ENCODE results near the gene DHRS3.

The DHRS3 gene

GRCh38 chr1:12552951-12553921 lies 64.8 kb downstream of the DHRS3 start:
- DNase-seq (ENCODE audit: low spot score): no peak

- no peak for DNase-seq (ENCODE audit: low spot score)
These were observed 65.7 kb downstream of the DHRS3 start for GRCh38 chr1:12552111-12552888.

DNA sequence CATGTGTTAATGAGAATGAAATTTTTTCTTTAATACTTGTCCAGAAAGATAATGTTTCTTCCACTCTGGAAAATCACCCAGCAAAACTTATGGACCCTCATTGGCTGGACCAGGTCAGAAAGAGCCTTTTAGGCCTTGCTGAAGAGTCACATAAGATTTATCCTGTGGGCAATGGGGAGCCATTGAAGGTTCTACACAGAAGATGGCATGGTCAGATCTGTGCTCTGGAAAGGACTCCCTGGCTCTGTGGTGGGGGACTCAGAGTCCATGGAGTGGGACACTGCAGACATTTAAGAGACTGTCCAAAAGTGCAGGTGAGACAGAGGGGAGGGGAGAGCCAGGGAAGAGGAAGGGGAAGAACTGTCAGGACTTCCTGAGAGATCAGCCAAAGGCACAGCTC lies 66.4 kb downstream of the DHRS3 start:
- DNase-seq (ENCODE audit: low spot score): no peak

DNA sequence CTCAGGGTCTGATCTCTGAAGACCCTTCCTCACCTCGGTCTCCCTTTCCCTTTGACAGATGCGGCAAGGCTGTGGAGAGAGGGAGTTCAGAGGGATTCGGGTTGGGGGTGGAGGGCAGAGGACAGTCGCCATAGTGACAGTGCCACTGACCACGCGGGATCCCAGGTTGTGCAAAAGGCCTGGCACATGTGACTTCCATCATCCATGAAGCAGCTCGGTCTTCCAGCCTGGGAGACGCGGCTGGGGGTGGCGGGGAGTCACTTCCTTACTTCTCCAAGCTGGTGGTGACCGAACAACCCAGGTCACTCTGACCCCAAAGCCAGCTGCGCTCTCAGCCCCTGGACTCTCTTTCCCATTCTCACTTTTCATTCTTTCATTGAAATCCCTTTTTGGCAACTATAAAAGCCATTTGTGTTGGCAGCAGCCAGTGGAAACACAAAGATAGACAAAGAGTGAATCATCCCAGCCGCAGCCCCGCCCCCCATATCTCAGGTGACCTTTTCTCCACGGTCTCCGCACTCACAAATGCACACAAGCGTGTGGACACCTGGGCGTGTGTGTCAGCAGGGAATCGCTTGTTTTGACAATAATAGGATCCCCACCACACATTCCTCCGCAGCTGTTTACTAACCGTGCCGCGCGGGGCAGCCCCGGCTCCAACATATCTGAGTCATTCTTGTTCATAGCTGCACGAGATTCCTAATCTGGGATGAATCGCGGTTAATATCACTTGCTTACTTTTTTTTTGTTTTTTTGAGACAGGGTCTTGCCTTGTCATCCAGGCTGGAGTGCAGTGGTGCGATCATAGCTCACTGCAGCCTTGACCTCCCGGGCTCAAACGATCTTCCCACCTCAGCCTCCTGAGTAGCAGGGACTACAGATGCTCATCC lies 68.3 kb downstream of the DHRS3 start:
- DNase-seq (ENCODE audit: low spot score): peak; percentile 87

DNA sequence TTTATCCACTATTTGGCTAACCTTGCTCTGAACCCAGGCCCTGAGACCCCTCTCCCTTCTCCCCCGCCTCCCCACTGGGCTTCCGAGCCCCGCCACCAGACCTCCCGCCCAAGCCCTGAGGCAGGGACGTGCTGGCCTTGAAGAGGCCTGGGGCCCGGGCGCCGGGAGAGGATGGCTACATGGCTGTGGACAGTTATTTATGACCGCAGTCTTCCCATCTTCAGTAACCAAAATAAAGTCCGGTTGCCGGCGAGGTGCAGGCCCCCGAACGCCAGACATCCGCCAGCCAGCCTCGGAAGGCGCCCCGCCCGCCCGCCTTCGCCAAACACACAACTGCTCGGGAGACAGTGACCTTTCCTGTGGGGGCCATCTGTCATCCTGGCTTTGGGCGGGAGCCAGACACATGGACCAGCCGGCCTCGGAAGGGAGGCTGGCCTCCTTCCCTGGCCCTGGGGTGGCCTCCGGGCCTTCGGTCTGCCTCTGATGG lies 69.0 kb downstream of the DHRS3 start:
- peak; percentile 79 for DNase-seq (ENCODE audit: low spot score)

- no peak for DNase-seq (ENCODE audit: low spot score)
These were observed 69.6 kb downstream of the DHRS3 start for GRCh38 chr1:12548279-12548972.

DNA sequence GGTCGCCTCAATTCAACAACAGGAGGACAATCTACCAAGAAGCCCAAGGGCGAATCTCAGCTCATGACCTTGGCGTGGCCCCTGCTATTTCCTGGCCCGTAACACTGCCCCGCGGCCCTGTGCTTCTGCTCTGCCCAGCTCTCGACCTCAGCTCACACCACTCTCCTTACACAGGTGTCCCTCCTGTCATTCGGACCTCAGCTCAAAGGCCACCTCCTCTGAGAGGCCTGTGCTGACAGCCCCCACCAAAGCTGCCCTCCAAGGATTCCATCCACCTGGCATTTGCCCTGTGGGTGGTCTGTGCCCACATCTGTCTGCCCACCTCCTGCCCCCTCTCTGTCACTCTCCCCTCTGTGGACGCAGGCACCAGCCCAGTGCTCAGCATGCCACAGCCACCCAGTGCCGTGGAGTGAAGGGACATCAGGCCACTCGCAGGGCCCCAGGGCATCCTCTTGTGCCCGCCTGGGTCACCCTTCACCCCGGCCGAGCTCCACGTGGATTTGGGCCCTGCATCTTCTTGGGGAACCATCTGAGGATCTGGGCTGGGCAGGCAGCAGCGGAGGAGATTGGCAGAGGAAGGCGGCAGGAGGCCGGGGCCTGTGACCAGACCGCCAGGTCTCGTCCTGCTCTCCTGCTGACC lies 70.3 kb downstream of the DHRS3 start:
- DNase-seq (ENCODE audit: low spot score): no peak

DNA sequence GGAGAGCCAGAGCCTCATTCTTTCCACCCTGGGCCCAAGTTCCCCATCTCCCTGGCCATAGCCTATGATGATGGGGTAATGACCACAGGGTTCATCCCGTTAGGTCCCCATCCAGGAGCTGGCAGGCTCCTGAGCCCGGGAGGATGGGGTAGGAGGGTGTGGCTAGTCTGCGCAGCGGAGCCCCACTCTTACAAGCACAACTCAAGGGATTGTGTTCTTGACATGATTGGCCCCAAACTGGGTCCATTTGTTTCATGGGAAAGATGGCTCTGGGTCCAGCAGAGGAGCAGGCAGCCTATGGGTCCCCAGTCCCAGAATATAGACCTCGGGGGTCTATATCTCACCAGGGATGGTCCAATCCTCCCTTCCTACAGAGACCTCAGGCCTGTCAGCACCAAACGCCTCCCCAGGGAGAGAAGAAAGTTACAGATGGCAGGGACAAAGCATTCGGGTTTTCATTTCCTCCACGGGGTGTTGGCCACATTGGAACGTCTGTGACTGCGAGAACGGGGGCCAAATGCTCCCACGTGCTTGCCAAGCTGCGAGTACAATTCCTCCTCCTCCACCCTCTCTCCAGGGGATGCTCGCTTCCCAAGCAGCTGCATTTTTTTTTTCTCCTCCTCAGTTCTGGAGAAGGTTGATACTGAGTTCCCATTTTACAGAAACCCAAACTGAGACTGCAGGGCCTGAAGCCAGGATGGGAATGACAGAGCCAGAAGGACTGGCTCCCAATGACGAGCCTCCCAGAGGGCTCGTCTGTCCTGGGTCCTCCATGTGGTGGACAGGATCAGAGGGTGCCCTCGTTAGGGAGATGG lies 71.0 kb downstream of the DHRS3 start:
- DNase-seq (ENCODE audit: low spot score): peak; percentile 51

GRCh38 chr1:12544992-12545391 lies 73.0 kb downstream of the DHRS3 start:
- DNase-seq (ENCODE audit: low spot score): no peak

GRCh38 chr1:12544357-12544756 lies 73.7 kb downstream of the DHRS3 start:
- no peak for DNase-seq (ENCODE audit: low spot score)

- DNase-seq (ENCODE audit: low spot score): no peak
These were observed 74.3 kb downstream of the DHRS3 start for GRCh38 chr1:12543740-12544154.

- no peak for DNase-seq (ENCODE audit: low spot score)
These were observed 75.1 kb downstream of the DHRS3 start for GRCh38 chr1:12542616-12543592.

- DNase-seq (ENCODE audit: low spot score): no peak
These were observed 75.9 kb downstream of the DHRS3 start for GRCh38 chr1:12542138-12542465.

GRCh38 chr1:12541274-12542137 lies 76.5 kb downstream of the DHRS3 start:
- no peak for DNase-seq (ENCODE audit: low spot score)

DNA sequence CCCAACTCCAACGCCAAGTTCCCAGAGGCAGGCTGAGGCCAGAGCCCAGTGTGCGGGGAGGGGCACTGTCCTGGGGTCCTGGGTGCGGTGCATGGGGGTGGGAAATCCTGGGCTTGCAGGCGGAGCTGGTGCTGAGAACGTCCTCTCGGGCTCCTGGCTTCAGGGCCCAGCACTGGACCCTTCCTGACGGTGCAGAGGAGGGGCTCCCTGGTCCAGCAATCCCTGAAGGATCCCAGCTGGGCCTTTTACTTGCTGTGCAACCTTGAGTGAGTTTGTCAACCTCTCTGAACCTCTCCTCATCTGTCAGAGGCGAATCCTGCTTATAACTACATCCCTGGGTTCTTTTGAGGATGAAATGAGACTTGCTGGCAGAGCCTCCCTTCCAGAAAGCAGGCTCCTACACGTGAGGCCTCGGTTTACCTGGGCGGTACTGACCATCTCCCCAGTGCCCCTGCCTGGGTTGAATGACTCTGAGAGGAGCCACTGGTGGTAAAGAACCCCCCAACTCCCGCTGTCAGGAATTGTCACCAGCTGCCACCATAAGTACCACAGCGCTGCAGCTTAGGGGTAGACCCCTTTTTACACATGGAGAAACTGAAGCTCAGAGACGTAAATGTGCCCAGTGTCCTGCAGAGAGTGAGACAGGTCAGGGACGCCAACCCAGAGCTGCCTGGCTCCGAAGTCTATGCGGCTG lies 77.3 kb downstream of the DHRS3 start:
- no peak for DNase-seq (ENCODE audit: low spot score)

- peak; percentile 80 for DNase-seq (ENCODE audit: low spot score)
These were observed 78.1 kb downstream of the DHRS3 start for GRCh38 chr1:12539705-12540579.

Data from GM03348 (cell line).